HG03439 (cell line): Measurements from ENCODE around the gene TNKS1BP1.
"Not testable (repeated sequence)": the region's sequence is repeated elsewhere in the genome, so short reads cannot be mapped to it uniquely, and the experiment has no call there.

Experiments
- ATAC-seq: cut with Tn5 transposase; IDR thresholded peaks from one replicate; pipeline ENCODE4 v1.9.1; 2021; ENCODE audit warnings: mild to moderate bottlenecking, moderate library complexity; ENCODE audit not compliant: unreplicated experiment

Gene TNKS1BP1

GRCh38 chr11:57353852-57354251 is 29.1 kb upstream of the TNKS1BP1 start:
- no peak for ATAC-seq

GRCh38 chr11:57353446-57353845 is 28.7 kb upstream of the TNKS1BP1 start:
- ATAC-seq, result no peak

GRCh38 chr11:57353036-57353435 is 28.3 kb upstream of the TNKS1BP1 start:
- ATAC-seq, result no peak

- ATAC-seq, result no peak
Observed at GRCh38 chr11:57349491-57350274, 24.9 kb upstream of the TNKS1BP1 start.

- ATAC-seq, result no peak
Observed at GRCh38 chr11:57348636-57349313, 24.0 kb upstream of the TNKS1BP1 start.

- ATAC-seq, result no peak
Observed at GRCh38 chr11:57348052-57348451, 23.3 kb upstream of the TNKS1BP1 start.

- no peak for ATAC-seq
Observed at GRCh38 chr11:57347336-57347735, 22.6 kb upstream of the TNKS1BP1 start.

- ATAC-seq, result no peak
Observed at GRCh38 chr11:57345555-57346211, 20.9 kb upstream of the TNKS1BP1 start.

- no peak for ATAC-seq
Observed at GRCh38 chr11:57344826-57345225, 20.1 kb upstream of the TNKS1BP1 start.

GRCh38 chr11:57343825-57344224 is 19.1 kb upstream of the TNKS1BP1 start:
- ATAC-seq, result no peak

GRCh38 chr11:57342702-57343101 is 17.9 kb upstream of the TNKS1BP1 start:
- ATAC-seq, result no peak

- no peak for ATAC-seq
Observed at GRCh38 chr11:57341250-57341808, 16.6 kb upstream of the TNKS1BP1 start.

GRCh38 chr11:57340039-57340615 is 15.4 kb upstream of the TNKS1BP1 start:
- no peak for ATAC-seq

- ATAC-seq, result no peak
Observed at GRCh38 chr11:57339328-57339727, 14.6 kb upstream of the TNKS1BP1 start.

- ATAC-seq, result no peak
Observed at GRCh38 chr11:57338142-57338541, 13.4 kb upstream of the TNKS1BP1 start, which contains the start of gene P2RX3. P2RX3 (plus strand) TSS chr11:57338352; CDS start chr11:57338551, 199 bp downstream.

GRCh38 chr11:57336856-57337255 is 12.1 kb upstream of the TNKS1BP1 start:
- ATAC-seq, result not testable (repeated sequence)

GRCh38 chr11:57336111-57336666 is 11.4 kb upstream of the TNKS1BP1 start:
- no peak for ATAC-seq

- ATAC-seq, result peak; percentile 99
Observed at GRCh38 chr11:57335343-57336110, 10.8 kb upstream of the TNKS1BP1 start, which contains the start of gene SSRP1. SSRP1 (minus strand) TSS chr11:57335892; CDS start chr11:57335121, 771 bp downstream.

GRCh38 chr11:57335023-57335342 is 10.2 kb upstream of the TNKS1BP1 start:
- ATAC-seq, result no peak
